ENCODE data around the gene LPP. TPM values are rescaled to one million over a fixed set of nuclear protein-coding genes. Genes with fewer than 3 reads are reported as not detected.

LPP gene
- total and polyA plus RNA-seq, 9 of the 15 experiments (the other 6 are each of a cell fraction or from before 2014, with no cell fraction given), result 0.07 to 0.18 TPM; not detected in 7

DNA sequence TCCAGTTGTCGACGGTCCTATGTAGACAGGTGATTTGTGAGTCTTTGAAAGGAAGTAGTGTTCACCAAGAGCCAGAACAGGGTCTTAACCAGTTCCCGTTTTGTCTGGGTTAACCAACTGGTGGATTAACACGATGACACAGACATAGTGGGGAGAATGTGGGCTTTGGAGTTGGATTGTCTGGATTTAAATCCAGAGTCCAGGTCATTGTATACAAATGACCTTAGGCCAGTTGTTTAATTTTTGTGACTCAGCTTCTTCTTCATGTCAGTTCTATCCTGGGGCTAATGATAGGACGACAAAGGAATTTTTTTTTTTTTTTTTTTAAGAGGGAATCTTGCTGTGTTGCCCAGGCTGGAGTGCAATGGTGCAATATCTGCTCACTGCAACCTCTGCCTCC lies 126.7 kb downstream of the LPP start:
- BruUV-seq (replicated peaks), result no TSS peak
- no peak overlapping the region for H3K9ac ChIP-seq (ENCODE audit: insufficient read depth in 1 of 2, low read depth in 2 of 2, low read length in 2 of 2)

More for the DNA sequence above, 126.7 kb downstream of the LPP start:
- intact Hi-C loops (cut with micrococcal nuclease) (no loop called here), in situ Hi-C loops (cut with MboI) (no loop called here)
- no peaks in the 10 kb centered on the region for H3K4me1 ChIP-seq (replicated peaks in 1 of 2; ENCODE audit: control insufficient read depth in 2 of 2, insufficient read depth in 2 of 2, low read length in 2 of 2)
- no peaks in the 10 kb centered on the region for H4K20me1 ChIP-seq (replicated peaks; ENCODE audit: control insufficient read depth, insufficient read depth, low read length)
- H2AFZ ChIP-seq (ENCODE audit: low read depth, low read length), result no peak overlapping the region
- no peaks in the 10 kb centered on the region for H3K9me3 ChIP-seq (replicated peaks; ENCODE audit: control insufficient read depth, insufficient read depth, low read depth, low read length)
- 5% methylated on average over 5 of the region's 5 CpGs for WGBS (ENCODE audit: insufficient coverage, low coverage, missing lambda C conversion rate)
- FAIRE-seq, result no peak
- no peaks in the 10 kb centered on the region for H3K36me3 ChIP-seq (ENCODE audit: control insufficient read depth, insufficient read depth, low read length)
- no peak overlapping the region for H3K4me3 ChIP-seq
- no peak for ATAC-seq
- ChIA-PET POLR2A (no interaction called here), CTCF (ENCODE audit: low intra/inter-chr PET ratio) (no interaction called here)
- DNase-seq (ENCODE audit: extremely low read depth in 1 of 4, low spot score in 3 of 4), result no peak
- H3K27me3 ChIP-seq (ENCODE audit: control insufficient read depth in 2 of 2, insufficient read depth in 2 of 2, low read length in 2 of 2), result no peaks in the 10 kb centered on the region
- H3K27ac ChIP-seq (ENCODE audit: extremely low read depth, low read depth, low read length), result no peak overlapping the region
- TF ChIP-seq WHSC1 (IDR thresholded peaks at IDR 0.05; ENCODE audit: low read length) (no peak), ZNF431 (CRISPR knock-in tag; IDR thresholded peaks at IDR 0.05) (no peak), ZNF12 (CRISPR knock-in tag; IDR thresholded peaks at IDR 0.05) (no peak), NEUROD1 (IDR thresholded peaks at IDR 0.05; ENCODE audit: borderline replicate concordance, low read depth, low read length, partially characterized antibody) (no peak), NONO (IDR thresholded peaks at IDR 0.05; ENCODE audit: low read depth in 2 of 2, low read length in 1 of 2) (no peak), CHD2 (IDR thresholded peaks at IDR 0.05; ENCODE audit: low read depth, low read length) (no peak), HDAC8 (tag; IDR thresholded peaks at IDR 0.05) (no peak), FOXJ2 (tag; IDR thresholded peaks at IDR 0.05) (no peak), ZNF785 (CRISPR knock-in tag; IDR thresholded peaks at IDR 0.05) (no peak), ZFPM2 (CRISPR knock-in tag; IDR thresholded peaks at IDR 0.05) (no peak), RHOXF2B (CRISPR knock-in tag; conservative IDR thresholded peaks at IDR 0.05) (no peak)
- TF ChIP-seq, protein P1, sequence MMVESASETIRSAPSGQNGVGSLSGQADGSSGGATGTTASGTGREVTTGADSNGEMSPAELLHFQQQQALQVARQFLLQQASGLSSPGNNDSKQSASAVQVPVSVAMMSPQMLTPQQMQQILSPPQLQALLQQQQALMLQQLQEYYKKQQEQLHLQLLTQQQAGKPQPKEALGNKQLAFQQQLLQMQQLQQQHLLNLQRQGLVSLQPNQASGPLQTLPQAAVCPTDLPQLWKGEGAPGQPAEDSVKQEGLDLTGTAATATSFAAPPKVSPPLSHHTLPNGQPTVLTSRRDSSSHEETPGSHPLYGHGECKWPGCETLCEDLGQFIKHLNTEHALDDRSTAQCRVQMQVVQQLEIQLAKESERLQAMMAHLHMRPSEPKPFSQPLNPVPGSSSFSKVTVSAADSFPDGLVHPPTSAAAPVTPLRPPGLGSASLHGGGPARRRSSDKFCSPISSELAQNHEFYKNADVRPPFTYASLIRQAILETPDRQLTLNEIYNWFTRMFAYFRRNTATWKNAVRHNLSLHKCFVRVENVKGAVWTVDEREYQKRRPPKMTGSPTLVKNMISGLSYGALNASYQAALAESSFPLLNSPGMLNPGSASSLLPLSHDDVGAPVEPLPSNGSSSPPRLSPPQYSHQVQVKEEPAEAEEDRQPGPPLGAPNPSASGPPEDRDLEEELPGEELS (CRISPR knock-in tag; IDR thresholded peaks at IDR 0.05; ENCODE audit: borderline replicate concordance), result no peak
- TF ChIP-seq, protein P2, sequence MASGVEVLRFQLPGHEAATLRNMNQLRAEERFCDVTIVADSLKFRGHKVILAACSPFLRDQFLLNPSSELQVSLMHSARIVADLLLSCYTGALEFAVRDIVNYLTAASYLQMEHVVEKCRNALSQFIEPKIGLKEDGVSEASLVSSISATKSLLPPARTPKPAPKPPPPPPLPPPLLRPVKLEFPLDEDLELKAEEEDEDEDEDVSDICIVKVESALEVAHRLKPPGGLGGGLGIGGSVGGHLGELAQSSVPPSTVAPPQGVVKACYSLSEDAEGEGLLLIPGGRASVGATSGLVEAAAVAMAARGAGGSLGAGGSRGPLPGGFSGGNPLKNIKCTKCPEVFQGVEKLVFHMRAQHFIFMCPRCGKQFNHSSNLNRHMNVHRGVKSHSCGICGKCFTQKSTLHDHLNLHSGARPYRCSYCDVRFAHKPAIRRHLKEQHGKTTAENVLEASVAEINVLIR (CRISPR knock-in tag; IDR thresholded peaks at IDR 0.05), result no peak
- no peaks in the 10 kb centered on the region for H3K79me2 ChIP-seq (ENCODE audit: control insufficient read depth, insufficient read depth, low read length)
- no peaks in the 10 kb centered on the region for H3K9me1 ChIP-seq (ENCODE audit: control insufficient read depth, insufficient read depth, low read length)
- H3K4me2 ChIP-seq (ENCODE audit: insufficient read depth, low read length), result no peak overlapping the region

All from K562 (cell line).